ENCODE data around the gene COL6A3. TPM values are rescaled to one million over a fixed set of nuclear protein-coding genes. Genes with fewer than 3 reads are reported as not detected.

COL6A3 gene
- total RNA-seq, 1 donor from 2014 or later, result 156 TPM

DNA sequence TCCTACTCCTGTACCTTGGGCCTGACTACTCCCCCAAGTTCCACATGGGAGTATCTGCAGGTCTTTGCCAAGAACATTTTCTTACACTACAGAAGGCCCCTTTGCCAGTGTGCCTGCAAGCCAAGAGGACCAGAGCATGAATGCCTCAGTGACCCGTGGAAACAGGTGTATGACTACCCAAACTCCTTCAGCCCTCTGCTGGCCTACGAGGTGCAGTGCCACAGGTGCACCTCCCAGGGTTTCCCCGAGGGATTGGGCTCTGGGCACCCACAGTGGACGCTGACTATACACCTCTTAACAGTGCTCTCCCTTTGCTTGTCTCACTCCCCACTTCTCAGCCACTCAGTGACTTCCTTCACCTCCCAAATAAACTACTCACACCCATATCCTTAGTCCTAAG is 91.4 kb downstream of the COL6A3 start:
- Histone ChIP-seq H3K27ac (peak overlapping the region; percentile 85 to 91), H3K4me1 (peaks cover 8 to 42% of the 10 kb centered on the region in 2 donors), H3K27me3 (no peaks in the 10 kb centered on the region), H3K9me3 (no peaks in the 10 kb centered on the region), H3K36me3 (no peaks in the 10 kb centered on the region), H3K4me3 (no peak overlapping the region)
- TF ChIP-seq, protein P1, sequence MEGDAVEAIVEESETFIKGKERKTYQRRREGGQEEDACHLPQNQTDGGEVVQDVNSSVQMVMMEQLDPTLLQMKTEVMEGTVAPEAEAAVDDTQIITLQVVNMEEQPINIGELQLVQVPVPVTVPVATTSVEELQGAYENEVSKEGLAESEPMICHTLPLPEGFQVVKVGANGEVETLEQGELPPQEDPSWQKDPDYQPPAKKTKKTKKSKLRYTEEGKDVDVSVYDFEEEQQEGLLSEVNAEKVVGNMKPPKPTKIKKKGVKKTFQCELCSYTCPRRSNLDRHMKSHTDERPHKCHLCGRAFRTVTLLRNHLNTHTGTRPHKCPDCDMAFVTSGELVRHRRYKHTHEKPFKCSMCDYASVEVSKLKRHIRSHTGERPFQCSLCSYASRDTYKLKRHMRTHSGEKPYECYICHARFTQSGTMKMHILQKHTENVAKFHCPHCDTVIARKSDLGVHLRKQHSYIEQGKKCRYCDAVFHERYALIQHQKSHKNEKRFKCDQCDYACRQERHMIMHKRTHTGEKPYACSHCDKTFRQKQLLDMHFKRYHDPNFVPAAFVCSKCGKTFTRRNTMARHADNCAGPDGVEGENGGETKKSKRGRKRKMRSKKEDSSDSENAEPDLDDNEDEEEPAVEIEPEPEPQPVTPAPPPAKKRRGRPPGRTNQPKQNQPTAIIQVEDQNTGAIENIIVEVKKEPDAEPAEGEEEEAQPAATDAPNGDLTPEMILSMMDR (IDR thresholded peaks at IDR 0.05), result peak in 1 of 3 experiments; percentile 10
- intact Hi-C loops (cut with DNase I), result loop anchor here (5.0 kb wide), 2 partner anchors 40 to 150 kb away; no protein-coding TSS in a partner anchor
- DNase-seq (ENCODE audit: low spot score in 2 of 2), result no peak

DNA sequence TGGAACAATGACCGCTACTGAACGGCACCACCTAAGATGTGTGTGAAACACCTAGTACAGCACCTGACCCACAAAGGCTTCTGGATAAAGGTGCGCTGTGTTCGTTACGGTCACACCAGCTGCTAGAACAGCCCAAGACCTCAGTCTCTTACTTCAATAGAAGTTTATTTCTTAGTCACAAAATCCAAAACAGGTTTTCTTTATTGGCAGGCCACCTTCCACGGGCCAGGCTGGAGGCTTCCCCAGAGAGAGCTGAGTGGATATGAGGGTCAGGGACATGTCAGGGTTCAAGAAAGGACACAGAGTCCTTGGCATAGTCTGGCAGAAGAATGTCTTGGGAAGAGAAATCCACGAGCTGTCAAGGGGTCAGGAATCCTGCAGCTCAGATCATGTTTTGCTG is 92.2 kb downstream of the COL6A3 start:
- intact Hi-C loops (cut with DNase I), result loop anchor here (5.0 kb wide), 2 partner anchors 39 to 149 kb away; no protein-coding TSS in a partner anchor
- Histone ChIP-seq H3K4me1 (peaks cover 13 to 40% of the 10 kb centered on the region in 2 donors), H3K27me3 (no peaks in the 10 kb centered on the region), H3K27ac (peak overlapping the region; percentile 85 to 91), H3K4me3 (no peak overlapping the region), H3K9me3 (no peaks in the 10 kb centered on the region), H3K36me3 (no peaks in the 10 kb centered on the region)
- DNase-seq (ENCODE audit: low spot score in 2 of 2), result no peak
- TF ChIP-seq, protein P1 (IDR thresholded peaks at IDR 0.05), result no peak

DNA sequence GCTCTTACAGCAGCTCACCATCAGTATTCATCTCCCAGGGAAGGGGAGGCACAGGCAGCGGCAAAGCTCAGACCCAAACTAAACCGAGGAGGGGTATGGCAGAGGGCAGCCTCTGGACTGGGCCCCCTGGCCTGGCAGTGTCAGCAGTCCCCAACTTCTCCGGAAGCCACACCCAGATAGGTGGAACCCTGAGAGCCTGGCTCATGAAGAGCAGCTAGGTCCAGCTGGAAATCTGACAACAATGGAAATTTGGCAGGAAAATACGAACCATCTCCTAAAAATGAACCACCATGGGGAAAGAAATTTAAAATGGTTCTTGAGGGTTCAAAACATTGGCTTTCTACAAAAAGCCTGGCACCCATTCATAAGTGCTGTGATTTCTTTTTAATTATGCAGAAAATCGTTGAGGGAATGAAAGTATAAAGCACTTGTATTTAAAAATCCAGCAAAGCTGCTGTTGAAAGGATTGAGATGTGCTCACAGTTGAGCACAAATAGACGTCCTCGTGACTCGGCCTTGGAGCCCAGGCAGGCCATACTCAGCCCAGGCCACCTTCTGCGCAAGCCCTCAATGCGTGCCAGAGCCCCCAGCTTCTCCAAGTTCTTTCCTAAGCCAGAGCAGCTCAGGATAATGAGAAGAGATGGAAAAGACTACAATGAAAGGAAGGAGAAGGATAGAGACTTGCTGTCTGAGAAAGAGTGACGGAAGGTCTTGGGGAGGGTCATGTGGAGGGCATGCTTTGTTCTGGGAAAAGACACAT is 93.0 kb downstream of the COL6A3 start:
- TF ChIP-seq, protein P1 (IDR thresholded peaks at IDR 0.05), result no peak
- no peaks in the 10 kb centered on the region for H3K36me3 ChIP-seq
- H3K4me3 ChIP-seq, result peak overlapping the region in 1 of 2 donors; percentile 5
- peaks cover 13 to 42% of the 10 kb centered on the region in 2 donors for H3K4me1 ChIP-seq
- peak overlapping the region; percentile 85 to 91 for H3K27ac ChIP-seq
- DNase-seq (ENCODE audit: low spot score in 2 of 2), result peak; percentile 23 to 83
- H3K27me3 ChIP-seq, result no peaks in the 10 kb centered on the region
- H3K9me3 ChIP-seq, result no peaks in the 10 kb centered on the region
- intact Hi-C loops (cut with DNase I), result loop anchor here (5.0 kb wide), 2 partner anchors 39 to 149 kb away; no protein-coding TSS in a partner anchor

GRCh38 chr2:237319887-237320286 is 94.1 kb downstream of the COL6A3 start:
- Histone ChIP-seq H3K27me3 (no peaks in the 10 kb centered on the region), H3K9me3 (no peaks in the 10 kb centered on the region), H3K36me3 (no peaks in the 10 kb centered on the region), H3K4me1 (peaks cover 18 to 44% of the 10 kb centered on the region in 2 donors), H3K27ac (peak overlapping the region in 1 of 2 donors; percentile 85), H3K4me3 (no peak overlapping the region)
- TF ChIP-seq, protein P1 (IDR thresholded peaks at IDR 0.05), result no peak
- DNase-seq (ENCODE audit: low spot score in 2 of 2), result no peak
- intact Hi-C loops (cut with DNase I), result loop anchor here (5.0 kb wide), 2 partner anchors 38 to 148 kb away; no protein-coding TSS in a partner anchor

DNA sequence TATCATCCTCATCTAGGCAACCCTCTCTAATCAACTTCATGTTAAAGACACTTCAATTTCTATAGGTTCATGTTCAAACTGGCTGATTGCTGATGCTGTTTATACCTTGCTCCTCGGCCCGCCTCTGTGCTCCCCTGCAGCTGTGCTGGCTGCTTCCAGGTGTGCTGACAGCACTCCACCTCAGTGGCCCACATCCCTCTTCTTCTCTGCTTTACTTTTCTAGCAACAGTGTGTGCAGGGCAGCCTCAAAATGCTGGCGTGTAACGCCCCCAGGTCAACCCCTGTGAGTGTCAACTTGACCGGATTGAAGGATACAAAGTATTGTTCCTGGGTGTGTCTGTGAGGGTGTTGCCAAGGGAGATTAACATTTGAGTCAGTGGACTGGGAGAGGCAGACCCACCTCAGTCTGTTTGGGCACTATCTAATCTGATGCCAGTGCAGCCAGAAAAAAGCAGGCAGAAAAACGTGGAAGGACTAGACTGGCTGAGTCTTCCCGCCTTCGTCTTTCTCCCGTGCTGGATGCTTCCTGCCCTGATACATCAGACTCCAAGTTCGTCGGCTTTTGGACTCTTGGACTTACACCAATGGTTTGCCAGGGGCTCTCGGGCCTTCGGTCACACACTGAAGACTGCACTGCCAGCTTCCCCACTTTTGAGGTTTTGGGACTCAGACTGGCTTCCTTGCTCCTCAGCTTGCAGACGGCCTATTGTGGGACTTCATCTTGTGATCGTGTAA is 94.7 kb downstream of the COL6A3 start:
- Histone ChIP-seq H3K27ac (no peak overlapping the region), H3K36me3 (no peaks in the 10 kb centered on the region), H3K27me3 (no peaks in the 10 kb centered on the region), H3K4me1 (peaks cover 24 to 46% of the 10 kb centered on the region in 2 donors), H3K4me3 (no peak overlapping the region), H3K9me3 (no peaks in the 10 kb centered on the region)
- intact Hi-C loops (cut with DNase I), result no loop called here
- no peak for DNase-seq (ENCODE audit: low spot score in 2 of 2)
- TF ChIP-seq, protein P1 (IDR thresholded peaks at IDR 0.05), result no peak
